Measurements from ENCODE around the gene COQ9.

GRCh38 chr16:57444711-57445110, 2.6 kb upstream of the COQ9 start:
- no peak for TF ChIP-seq CTCF (IDR thresholded peaks at IDR 0.05)
- TF ChIP-seq POLR2A (IDR thresholded peaks at IDR 0.05), result no peak
